Measurements from ENCODE around the gene MED23.
A peak's percentile ranks its signal among the peaks of the same experiment; 100 is the strongest.

Gene MED23

DNA sequence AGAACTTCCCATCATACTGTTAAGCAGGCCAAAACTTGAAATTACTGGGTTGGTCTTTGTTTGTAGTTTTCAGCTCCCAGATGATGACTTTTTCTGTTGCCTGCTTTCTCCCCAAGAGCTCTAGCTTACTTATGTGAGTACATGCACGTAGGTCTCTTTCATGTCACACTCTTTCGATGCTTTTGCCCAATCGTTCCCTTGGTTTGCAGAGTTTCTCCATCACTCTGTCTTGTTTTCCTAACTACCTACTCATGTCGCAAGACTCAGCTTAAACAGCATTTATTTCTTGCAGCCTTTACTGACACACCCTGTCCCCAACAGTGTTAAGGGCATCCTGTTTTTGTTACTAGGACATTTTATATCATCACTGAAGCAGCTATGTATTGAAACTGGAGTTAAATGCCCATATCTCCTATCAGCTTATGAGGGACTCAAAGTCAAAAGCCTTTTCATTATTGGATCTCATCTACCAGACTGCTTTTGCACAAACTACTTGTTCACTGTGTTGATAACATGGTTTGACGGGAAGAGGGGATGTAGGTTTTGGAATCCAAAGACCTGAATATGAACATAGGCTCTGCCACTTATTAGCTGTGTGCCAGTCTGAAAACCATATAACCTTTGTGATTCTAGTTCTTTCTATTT is 52.1 kb downstream of the MED23 start:
- H3K27me3 ChIP-seq (ENCODE audit: insufficient read depth, low read length, poor library complexity): no peaks in the 10 kb centered on the region
- no CpG with 5 or more reads among the region's 5 CpGs for WGBS (ENCODE audit: extremely low coverage, insufficient coverage, low lambda C conversion rate)

DNA sequence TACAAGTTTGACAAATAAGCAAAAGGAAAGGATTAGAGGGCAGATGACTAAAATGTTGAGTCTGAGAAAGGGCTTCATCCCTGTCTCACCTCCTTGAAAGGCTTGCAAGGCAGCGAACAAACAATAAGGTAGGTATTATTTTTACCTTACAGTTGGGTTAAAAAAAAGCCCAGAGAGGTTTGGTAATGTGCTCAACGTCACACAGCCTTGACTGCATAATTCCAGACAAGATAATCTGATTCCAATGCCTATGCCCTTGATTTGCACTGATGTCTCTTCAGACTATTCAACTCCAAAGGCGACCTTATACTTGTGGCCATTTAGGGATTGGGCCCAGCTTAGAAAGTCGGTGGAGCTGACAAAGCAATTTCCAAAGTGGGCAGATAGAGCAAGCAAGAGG is 53.4 kb downstream of the MED23 start:
- no CpG with 5 or more reads among the region's 4 CpGs for WGBS (ENCODE audit: extremely low coverage, insufficient coverage, low lambda C conversion rate)

More for the DNA sequence above, 52.1 kb downstream of the MED23 start:
- H3K9ac ChIP-seq (ENCODE audit: low read length): no peak overlapping the region
- no peak overlapping the region for H3K27ac ChIP-seq (ENCODE audit: low read depth, low read length)
- no peak overlapping the region for H3K4me2 ChIP-seq (ENCODE audit: low read length)
- no peak for DNase-seq
- no peak overlapping the region for H3K4ac ChIP-seq (ENCODE audit: low read depth, low read length)
- H3K4me3 ChIP-seq (ENCODE audit: low read length): no peak overlapping the region
- no peak overlapping the region for H4K5ac ChIP-seq (ENCODE audit: low read length)
- no peak overlapping the region for H2BK120ac ChIP-seq (ENCODE audit: low read depth, low read length)
- H3K23ac ChIP-seq (ENCODE audit: low read length): no peak overlapping the region
- H2BK15ac ChIP-seq (replicated peaks; ENCODE audit: low read depth): no peak overlapping the region
- H2BK5ac ChIP-seq (ENCODE audit: low read length): no peak overlapping the region
- H3K79me2 ChIP-seq (ENCODE audit: control insufficient read depth, insufficient read depth, low read length): no peaks in the 10 kb centered on the region
- no peak overlapping the region for H2AK5ac ChIP-seq (ENCODE audit: low read length)
- H3K18ac ChIP-seq (ENCODE audit: low read length): no peak overlapping the region
- H3K79me1 ChIP-seq (ENCODE audit: low read length): no peaks in the 10 kb centered on the region
- H3K4me1 ChIP-seq (ENCODE audit: control insufficient read depth, low read depth, low read length): no peaks in the 10 kb centered on the region
- H3K56ac ChIP-seq (ENCODE audit: low read length): no peak overlapping the region
- no peaks in the 10 kb centered on the region for H3K36me3 ChIP-seq (ENCODE audit: control insufficient read depth, insufficient read depth, low read length)
- no peak overlapping the region for H4K8ac ChIP-seq (ENCODE audit: low read depth, low read length)

DNA sequence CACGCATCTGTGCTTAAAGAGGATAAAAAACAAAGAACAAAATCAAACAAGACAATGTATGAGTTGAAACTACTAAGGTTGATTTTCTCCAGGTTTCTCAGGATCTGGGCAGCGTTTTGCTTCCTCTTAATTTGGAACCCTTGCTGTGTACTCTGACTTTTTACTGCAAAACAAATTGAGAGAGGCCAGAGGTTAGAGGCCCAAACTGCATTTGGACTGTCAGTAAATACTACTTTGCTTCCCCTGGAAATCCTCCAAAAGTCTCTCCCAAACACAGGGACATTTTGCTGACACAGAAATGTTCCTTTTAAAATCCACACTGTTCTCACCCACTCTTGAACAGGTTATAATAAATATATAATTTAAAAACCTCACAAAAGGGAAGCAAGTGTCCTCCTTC is 53.9 kb downstream of the MED23 start:
- Histone ChIP-seq H3K27ac (ENCODE audit: low read depth, low read length) (no peak overlapping the region), H2BK5ac (ENCODE audit: low read length) (no peak overlapping the region), H3K18ac (ENCODE audit: low read length) (no peak overlapping the region), H2AK5ac (ENCODE audit: low read length) (no peak overlapping the region), H4K8ac (ENCODE audit: low read depth, low read length) (peak overlapping the region; percentile 76), H2BK120ac (ENCODE audit: low read depth, low read length) (no peak overlapping the region), H3K4me3 (ENCODE audit: low read length) (no peak overlapping the region), H3K23ac (ENCODE audit: low read length) (no peak overlapping the region), H3K4me1 (ENCODE audit: control insufficient read depth, low read depth, low read length) (no peaks in the 10 kb centered on the region), H3K36me3 (ENCODE audit: control insufficient read depth, insufficient read depth, low read length) (no peaks in the 10 kb centered on the region), H3K27me3 (ENCODE audit: insufficient read depth, low read length, poor library complexity) (no peaks in the 10 kb centered on the region), H2BK15ac (replicated peaks; ENCODE audit: low read depth) (no peak overlapping the region), H3K56ac (ENCODE audit: low read length) (no peak overlapping the region), H3K9ac (ENCODE audit: low read length) (no peak overlapping the region), H3K79me1 (ENCODE audit: low read length) (no peaks in the 10 kb centered on the region), H3K4ac (ENCODE audit: low read depth, low read length) (no peak overlapping the region), H3K79me2 (ENCODE audit: control insufficient read depth, insufficient read depth, low read length) (no peaks in the 10 kb centered on the region), H3K4me2 (ENCODE audit: low read length) (no peak overlapping the region), H4K5ac (ENCODE audit: low read length) (no peak overlapping the region)
- no CpG with 5 or more reads among the region's 2 CpGs for WGBS (ENCODE audit: extremely low coverage, insufficient coverage, low lambda C conversion rate)
- DNase-seq: no peak

More for the DNA sequence above, 53.4 kb downstream of the MED23 start:
- Histone ChIP-seq H3K27ac (ENCODE audit: low read depth, low read length) (no peak overlapping the region), H3K4ac (ENCODE audit: low read depth, low read length) (no peak overlapping the region), H3K18ac (ENCODE audit: low read length) (no peak overlapping the region), H2BK15ac (replicated peaks; ENCODE audit: low read depth) (no peak overlapping the region), H3K79me2 (ENCODE audit: control insufficient read depth, insufficient read depth, low read length) (no peaks in the 10 kb centered on the region), H3K9ac (ENCODE audit: low read length) (no peak overlapping the region), H2AK5ac (ENCODE audit: low read length) (no peak overlapping the region), H4K8ac (ENCODE audit: low read depth, low read length) (no peak overlapping the region), H3K36me3 (ENCODE audit: control insufficient read depth, insufficient read depth, low read length) (no peaks in the 10 kb centered on the region), H4K5ac (ENCODE audit: low read length) (no peak overlapping the region), H3K27me3 (ENCODE audit: insufficient read depth, low read length, poor library complexity) (no peaks in the 10 kb centered on the region), H3K4me2 (ENCODE audit: low read length) (no peak overlapping the region), H3K23ac (ENCODE audit: low read length) (no peak overlapping the region), H3K4me3 (ENCODE audit: low read length) (no peak overlapping the region), H2BK5ac (ENCODE audit: low read length) (no peak overlapping the region), H3K79me1 (ENCODE audit: low read length) (no peaks in the 10 kb centered on the region), H2BK120ac (ENCODE audit: low read depth, low read length) (no peak overlapping the region), H3K56ac (ENCODE audit: low read length) (no peak overlapping the region), H3K4me1 (ENCODE audit: control insufficient read depth, low read depth, low read length) (no peaks in the 10 kb centered on the region)
- no peak for DNase-seq

DNA sequence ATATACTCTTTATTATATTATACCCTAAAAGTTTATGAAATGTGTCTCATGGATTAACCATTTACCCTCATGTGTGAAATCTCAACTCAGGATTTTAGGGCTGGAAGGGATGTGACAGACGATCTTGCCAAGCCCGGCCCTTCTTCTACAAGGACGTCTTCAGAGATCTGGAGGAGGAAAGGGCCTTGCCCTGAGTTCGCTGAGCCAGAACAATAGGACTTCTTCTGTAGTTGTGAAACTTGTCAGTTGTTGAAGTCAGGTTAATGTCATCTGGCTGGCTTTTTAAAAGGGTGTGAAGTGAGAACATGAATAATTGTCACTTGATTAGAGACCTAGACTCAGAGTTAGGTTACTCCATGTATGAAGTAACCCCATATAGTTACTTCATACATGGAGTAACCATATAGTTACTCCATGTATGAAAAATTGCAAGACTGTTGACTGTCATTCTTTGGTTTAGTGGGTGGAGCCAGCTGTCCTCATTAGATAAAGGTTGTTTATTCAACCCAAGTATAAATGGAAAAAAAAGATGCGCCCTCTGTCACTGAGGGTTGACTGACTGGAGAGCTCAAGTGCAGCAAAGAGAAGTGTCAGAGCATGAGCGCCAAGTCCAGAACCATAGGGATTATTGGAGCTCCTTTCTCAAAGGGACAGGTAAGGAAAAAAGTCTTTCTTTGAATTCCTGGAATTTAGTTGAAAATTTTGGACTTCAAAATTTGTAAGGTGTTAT is 55.2 kb downstream of the MED23 start, which contains the start of gene ARG1:
ARG1 (plus strand) TSS at position 541 of the 730 bp plus-strand sequence; CDS start at position 598, 57 bp downstream.
- no peak within 1 kb of the TSS for H3K23ac ChIP-seq (ENCODE audit: low read length)
- H3K4ac ChIP-seq (ENCODE audit: low read depth, low read length): no peak within 1 kb of the TSS
- H3K9ac ChIP-seq (ENCODE audit: low read length): no peak within 1 kb of the TSS
- no peaks in the 10 kb centered on the region for H3K27me3 ChIP-seq (ENCODE audit: insufficient read depth, low read length, poor library complexity)
- no peak within 1 kb of the TSS for H3K18ac ChIP-seq (ENCODE audit: low read length)
- H3K79me2 ChIP-seq (ENCODE audit: control insufficient read depth, insufficient read depth, low read length): no peaks in the 10 kb centered on the region
- H3K79me1 ChIP-seq (ENCODE audit: low read length): no peaks in the 10 kb centered on the region
- H3K4me3 ChIP-seq (ENCODE audit: low read length): no peak within 1 kb of the TSS
- H3K4me1 ChIP-seq (ENCODE audit: control insufficient read depth, low read depth, low read length): no peaks in the 10 kb centered on the region
- no peak within 1 kb of the TSS for H2BK5ac ChIP-seq (ENCODE audit: low read length)
- H2BK15ac ChIP-seq (replicated peaks; ENCODE audit: low read depth): no peak within 1 kb of the TSS
- H3K56ac ChIP-seq (ENCODE audit: low read length): no peak within 1 kb of the TSS
- H3K36me3 ChIP-seq (ENCODE audit: control insufficient read depth, insufficient read depth, low read length): no peaks in the 10 kb centered on the region
- H4K5ac ChIP-seq (ENCODE audit: low read length): no peak within 1 kb of the TSS
- no peak within 1 kb of the TSS for H3K4me2 ChIP-seq (ENCODE audit: low read length)
- peak; percentile 67 for DNase-seq
- no peak within 1 kb of the TSS for H2BK120ac ChIP-seq (ENCODE audit: low read depth, low read length)
- H2AK5ac ChIP-seq (ENCODE audit: low read length): no peak within 1 kb of the TSS
- no CpG with 5 or more reads among the region's 6 CpGs for whole genome bisulfite sequencing (ENCODE audit: extremely low coverage, insufficient coverage, low lambda C conversion rate)
- H3K27ac ChIP-seq (ENCODE audit: low read depth, low read length): no peak within 1 kb of the TSS
- H4K8ac ChIP-seq (ENCODE audit: low read depth, low read length): peak within 1 kb of the TSS; percentile 76

DNA sequence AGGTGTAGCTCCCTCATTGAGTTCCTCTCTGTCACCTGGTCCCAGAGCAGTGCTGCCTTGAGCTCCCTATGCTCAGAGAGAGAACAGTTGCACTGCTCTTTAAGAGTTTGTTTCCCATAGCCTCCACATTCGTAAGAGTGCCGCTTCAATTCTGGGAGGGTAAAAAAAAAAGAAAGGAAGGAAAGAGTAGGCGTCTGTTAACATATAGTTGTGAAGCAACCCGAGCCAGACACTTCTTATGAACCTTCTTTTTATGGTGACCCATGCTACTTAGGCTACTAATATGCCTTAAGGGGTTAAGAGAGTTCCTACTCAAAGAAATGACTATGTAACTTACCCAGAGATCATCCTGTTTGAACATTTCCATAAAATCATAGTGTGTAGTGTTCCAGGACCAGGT is 59.3 kb downstream of the MED23 start:
- Histone ChIP-seq H4K8ac (ENCODE audit: low read depth, low read length) (no peak overlapping the region), H3K4me3 (ENCODE audit: low read length) (no peak overlapping the region), H3K79me2 (ENCODE audit: control insufficient read depth, insufficient read depth, low read length) (no peaks in the 10 kb centered on the region), H3K4ac (ENCODE audit: low read depth, low read length) (no peak overlapping the region), H2AK5ac (ENCODE audit: low read length) (no peak overlapping the region), H2BK120ac (ENCODE audit: low read depth, low read length) (no peak overlapping the region), H3K23ac (ENCODE audit: low read length) (no peak overlapping the region), H3K18ac (ENCODE audit: low read length) (no peak overlapping the region), H3K27ac (ENCODE audit: low read depth, low read length) (no peak overlapping the region), H3K27me3 (ENCODE audit: insufficient read depth, low read length, poor library complexity) (no peaks in the 10 kb centered on the region), H2BK15ac (replicated peaks; ENCODE audit: low read depth) (no peak overlapping the region), H3K79me1 (ENCODE audit: low read length) (no peaks in the 10 kb centered on the region), H3K4me1 (ENCODE audit: control insufficient read depth, low read depth, low read length) (no peaks in the 10 kb centered on the region), H3K36me3 (ENCODE audit: control insufficient read depth, insufficient read depth, low read length) (no peaks in the 10 kb centered on the region), H3K4me2 (ENCODE audit: low read length) (no peak overlapping the region), H3K9ac (ENCODE audit: low read length) (no peak overlapping the region), H2BK5ac (ENCODE audit: low read length) (no peak overlapping the region), H3K56ac (ENCODE audit: low read length) (no peak overlapping the region), H4K5ac (ENCODE audit: low read length) (no peak overlapping the region)
- no peak for DNase-seq
- no CpG with 5 or more reads among the region's 4 CpGs for WGBS (ENCODE audit: extremely low coverage, insufficient coverage, low lambda C conversion rate)

Measured in mesendoderm (in vitro differentiated cells).